EH (cell line): ENCODE data around the gene SPTLC3.
A peak's percentile ranks its signal among the peaks of the same experiment; 100 is the strongest.

Source experiments
- DNase-seq: peaks from one replicate; pipeline ENCODE4 v3.0.0-alpha.2; 2015; ENCODE audit warnings: low read depth

The SPTLC3 gene

GRCh38 chr20:13140775-13141174 lies 132.0 kb downstream of the SPTLC3 start:
- DNase-seq = no peak

GRCh38 chr20:13141546-13141945 lies 132.8 kb downstream of the SPTLC3 start:
- no peak for DNase-seq

GRCh38 chr20:13142143-13142542 lies 133.4 kb downstream of the SPTLC3 start:
- DNase-seq = peak; percentile 9

GRCh38 chr20:13147071-13147963 lies 138.5 kb downstream of the SPTLC3 start:
- no peak for DNase-seq

- DNase-seq = no peak
Observed at GRCh38 chr20:13147971-13148370, 139.2 kb downstream of the SPTLC3 start.

GRCh38 chr20:13148402-13148801 lies 139.6 kb downstream of the SPTLC3 start:
- DNase-seq = no peak

DNA sequence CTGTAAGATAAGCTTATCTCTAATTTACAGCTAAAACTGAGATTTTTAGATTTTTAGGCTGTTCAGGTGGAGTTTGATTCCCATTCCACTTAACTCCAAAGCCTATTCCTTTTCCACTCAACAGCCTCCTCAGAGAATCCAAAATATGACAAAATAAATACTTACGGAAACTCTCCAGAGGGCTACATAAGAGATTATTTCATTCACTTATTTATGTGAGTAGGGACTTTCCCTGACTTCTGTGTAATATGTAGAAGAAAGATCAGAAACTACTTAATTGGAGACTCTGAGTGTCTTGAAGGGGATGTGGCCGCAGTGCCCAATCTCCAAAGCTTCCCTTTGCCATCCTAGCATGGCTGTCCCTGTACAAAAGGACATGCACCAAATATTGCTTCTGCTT lies 140.2 kb downstream of the SPTLC3 start:
- no peak for DNase-seq

- peak; percentile 7 for DNase-seq
Observed at GRCh38 chr20:13149371-13150105, 140.8 kb downstream of the SPTLC3 start.

GRCh38 chr20:13158369-13158768 lies 149.6 kb downstream of the SPTLC3 start:
- DNase-seq = no peak

- no peak for DNase-seq
Observed at GRCh38 chr20:13159889-13160288, 151.1 kb downstream of the SPTLC3 start.

GRCh38 chr20:13165203-13165602 lies 156.4 kb downstream of the SPTLC3 start:
- DNase-seq = no peak

- no peak for DNase-seq
Observed at GRCh38 chr20:13166011-13166410, 157.2 kb downstream of the SPTLC3 start.

- no peak for DNase-seq
Observed at GRCh38 chr20:13166437-13166836, 157.7 kb downstream of the SPTLC3 start.

- no peak for DNase-seq
Observed at GRCh38 chr20:13169086-13169485, 160.3 kb downstream of the SPTLC3 start.

DNA sequence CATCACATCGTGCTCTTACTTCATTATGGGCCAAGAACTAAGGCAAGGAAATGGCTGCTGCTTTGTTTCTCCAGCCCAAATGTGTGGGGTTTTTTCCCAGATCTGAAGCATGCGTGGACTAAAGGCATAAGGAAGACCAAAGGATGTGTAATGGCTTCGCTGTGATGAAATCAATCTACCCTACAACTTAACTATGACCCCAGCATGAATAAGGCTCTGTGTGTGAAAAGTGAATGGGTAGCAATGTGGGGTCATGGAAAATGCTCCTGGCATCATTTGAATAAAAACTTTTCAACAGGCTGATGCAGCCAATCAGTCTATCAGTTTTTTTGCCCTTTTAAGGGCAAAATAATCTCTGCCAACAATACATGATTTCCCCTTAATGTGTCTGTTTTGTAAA lies 162.0 kb downstream of the SPTLC3 start:
- DNase-seq = no peak

- no peak for DNase-seq
Observed at GRCh38 chr20:13173201-13173600, 164.4 kb downstream of the SPTLC3 start.

DNA sequence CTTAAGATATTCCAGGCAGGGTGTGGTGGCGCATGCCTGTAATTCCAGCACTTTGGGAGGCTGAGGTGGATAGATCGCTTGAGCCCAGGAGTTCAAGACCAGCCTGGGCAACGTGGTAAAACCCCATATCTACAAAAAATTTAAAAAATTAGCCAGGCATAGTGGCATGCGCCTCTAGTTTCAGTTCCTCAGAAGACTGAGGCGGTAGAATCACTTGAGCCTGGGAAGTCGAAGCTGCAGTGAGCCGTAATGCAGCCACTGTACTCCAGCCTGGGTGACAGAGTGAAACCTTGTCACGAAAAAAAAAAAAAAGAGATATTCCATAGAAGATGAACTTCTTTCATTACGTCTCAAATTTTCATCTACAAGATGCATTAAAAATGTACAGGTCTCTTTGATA lies 165.6 kb downstream of the SPTLC3 start:
- no peak for DNase-seq

DNA sequence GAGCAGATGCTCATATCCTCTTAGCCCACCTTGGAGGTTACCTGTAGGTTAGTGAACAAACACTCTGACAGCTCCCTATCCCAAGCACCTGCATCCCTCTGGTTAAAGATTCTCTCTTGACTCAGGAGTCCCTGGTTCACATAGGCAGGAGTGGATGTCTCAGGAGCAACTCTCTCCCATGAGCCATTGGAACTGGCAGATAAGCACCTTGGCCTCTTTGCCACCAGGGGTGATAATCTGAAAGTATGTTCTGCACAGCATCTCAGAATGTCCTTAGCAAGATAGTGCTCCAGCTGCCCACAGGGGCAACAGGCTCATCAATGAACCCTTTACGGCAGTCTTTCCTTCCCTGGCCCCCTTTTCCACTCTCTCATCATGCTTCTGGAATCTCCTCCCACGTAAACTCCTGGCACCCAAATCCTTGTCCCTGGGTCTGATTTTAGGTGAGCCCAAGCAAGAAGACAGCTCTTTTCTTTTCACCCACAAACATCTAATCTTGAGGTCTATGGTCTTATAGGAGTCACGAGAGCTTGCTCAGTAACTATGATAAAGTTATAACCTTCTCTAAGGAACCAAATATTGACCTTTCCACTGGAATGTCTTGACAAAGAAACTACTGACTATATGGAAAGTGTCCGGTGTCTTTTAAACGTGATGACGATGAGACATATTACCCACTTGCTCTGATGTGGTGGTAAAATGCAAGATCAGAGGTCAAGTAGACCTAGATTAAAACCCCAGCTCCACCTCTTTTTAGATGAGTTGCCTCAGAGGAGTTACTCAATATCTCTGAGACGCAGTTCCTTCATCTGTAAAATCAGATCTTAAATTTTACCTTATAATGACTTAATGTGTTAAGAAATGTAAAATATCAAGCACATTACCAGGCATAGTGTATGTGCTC lies 172.5 kb downstream of the SPTLC3 start:
- no peak for DNase-seq

DNA sequence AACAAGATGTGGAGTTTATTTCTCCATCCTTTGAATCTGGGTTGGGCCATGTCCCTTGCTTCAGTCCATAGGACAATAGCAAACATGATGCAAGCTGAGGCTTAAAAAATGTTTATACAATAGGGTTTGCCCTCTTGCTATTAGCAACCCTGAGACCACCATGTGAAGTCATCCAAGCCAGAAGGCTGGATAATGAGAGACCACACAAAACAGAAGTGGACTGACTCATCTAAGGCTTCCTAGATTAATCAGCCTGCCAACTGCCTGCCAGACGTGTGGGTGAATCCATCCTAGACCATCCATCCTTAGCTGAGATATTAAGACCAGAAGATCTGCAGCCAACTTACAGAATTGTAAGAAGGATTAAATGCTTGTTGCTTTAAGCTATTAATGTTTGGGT lies 174.2 kb downstream of the SPTLC3 start:
- no peak for DNase-seq

GRCh38 chr20:13186043-13186774 lies 177.4 kb downstream of the SPTLC3 start:
- no peak for DNase-seq

DNA sequence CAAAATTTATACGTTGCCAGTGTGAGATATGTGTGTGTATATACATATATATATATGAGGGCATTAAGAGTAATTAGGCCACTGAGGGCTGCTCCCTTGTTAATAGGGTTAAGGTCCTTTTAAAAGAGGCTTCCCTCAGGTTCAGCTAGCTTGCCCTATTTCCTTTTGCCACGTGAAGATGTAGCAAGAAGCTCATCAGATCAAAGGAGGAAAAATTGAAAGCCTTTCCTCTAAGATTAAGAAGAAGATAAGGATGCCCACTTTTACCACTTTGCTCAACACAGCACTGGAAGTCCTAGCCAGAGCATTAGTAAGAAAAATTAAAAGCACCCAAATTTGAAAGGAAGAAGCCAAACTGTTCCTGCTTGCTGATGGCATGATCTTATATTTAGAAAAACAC lies 179.1 kb downstream of the SPTLC3 start:
- DNase-seq = no peak

- DNase-seq = no peak
Observed at GRCh38 chr20:13199279-13199678, 190.5 kb downstream of the SPTLC3 start.
